DOHH2 (cell line): ENCODE data around the gene SERPINE3.

Source experiments
- H3F3A ChIP-seq: fragments of 200-600 bp; sonication (generic), shearing (Covaris generic); 2 replicates; pipeline ENCODE4 v1.6.0; 2016; ENCODE audit warnings: antibody characterized with exemption, mild to moderate bottlenecking; ENCODE audit not compliant: control insufficient read depth, insufficient read depth
- H3K27ac ChIP-seq: fragments of 200-600 bp; sonication (generic); 2 replicates; pipeline ENCODE4 v1.5.1; 2014; ENCODE audit warnings: low read depth, mild to moderate bottlenecking, low read length, moderate library complexity
- H3K27me3 ChIP-seq: fragments of 200-600 bp; sonication (generic); 2 replicates; pipeline ENCODE4 v1.6.1; 2014; ENCODE audit warnings: mild to moderate bottlenecking, low read length, mixed read lengths; ENCODE audit not compliant: control insufficient read depth
- H3K36me3 ChIP-seq: fragments of 200-600 bp; sonication (generic); 2 replicates; pipeline ENCODE4 v1.6.1; 2014; ENCODE audit warnings: mild to moderate bottlenecking, low read length, moderate library complexity, mixed read lengths; ENCODE audit not compliant: control insufficient read depth
- H3K4me1 ChIP-seq: fragments of 200-600 bp; sonication (generic); 2 replicates; pipeline ENCODE4 v1.6.1; 2014; ENCODE audit warnings: mild to moderate bottlenecking, low read length, mixed read lengths; ENCODE audit not compliant: control insufficient read depth
- H3K4me2 ChIP-seq: fragments of 200-600 bp; sonication (generic); 2 replicates; pipeline ENCODE4 v1.6.0; 2014; ENCODE audit warnings: mild to moderate bottlenecking, low read length, moderate library complexity
- H3K4me3 ChIP-seq: fragments of 200-600 bp; sonication (generic); 2 replicates; pipeline ENCODE4 v1.5.1; 2014; ENCODE audit warnings: mild to moderate bottlenecking, low read length, mixed read lengths
- H3K79me2 ChIP-seq: fragments of 200-600 bp; sonication (generic); 2 replicates; pipeline ENCODE4 v1.6.1; 2014; ENCODE audit warnings: mild to moderate bottlenecking, low read length, mixed read lengths; ENCODE audit not compliant: control insufficient read depth
- H3K9me2 ChIP-seq: fragments of 200-600 bp; sonication (generic); replicated peaks from 2 replicates; pipeline ENCODE4 v1.6.1; 2014; ENCODE audit warnings: mild to moderate bottlenecking, low read length, mixed read lengths; ENCODE audit not compliant: control insufficient read depth
- H3K9me3 ChIP-seq: fragments of 200-600 bp; sonication (generic); 2 replicates; pipeline ENCODE4 v1.6.1; 2014; ENCODE audit warnings: antibody characterized with exemption, low read length, mixed read lengths; ENCODE audit not compliant: control insufficient read depth, insufficient read depth
- H4K20me1 ChIP-seq: fragments of 200-600 bp; sonication (generic); 2 replicates; pipeline ENCODE4 v1.6.0; 2014; ENCODE audit warnings: low read depth, mild to moderate bottlenecking, antibody characterized with exemption, low read length, moderate library complexity; ENCODE audit not compliant: control insufficient read depth, insufficient read depth
- CTCF ChIP-seq: fragments of 200-600 bp; sonication (generic); IDR thresholded peaks from one replicate; pipeline ENCODE4 v1.5.1; 2014; ENCODE audit warnings: antibody characterized with exemption, mild to moderate bottlenecking, low read depth, low read length; ENCODE audit not compliant: poor library complexity, severe bottlenecking
- EZH2phosphoT487 ChIP-seq: fragments of 200-600 bp; sonication (generic); IDR thresholded peaks from 2 replicates; pipeline ENCODE4 v1.6.1; 2017; ENCODE audit warnings: borderline replicate concordance, mild to moderate bottlenecking, antibody characterized with exemption, low read length, moderate library complexity, mixed read lengths

Gene SERPINE3

DNA sequence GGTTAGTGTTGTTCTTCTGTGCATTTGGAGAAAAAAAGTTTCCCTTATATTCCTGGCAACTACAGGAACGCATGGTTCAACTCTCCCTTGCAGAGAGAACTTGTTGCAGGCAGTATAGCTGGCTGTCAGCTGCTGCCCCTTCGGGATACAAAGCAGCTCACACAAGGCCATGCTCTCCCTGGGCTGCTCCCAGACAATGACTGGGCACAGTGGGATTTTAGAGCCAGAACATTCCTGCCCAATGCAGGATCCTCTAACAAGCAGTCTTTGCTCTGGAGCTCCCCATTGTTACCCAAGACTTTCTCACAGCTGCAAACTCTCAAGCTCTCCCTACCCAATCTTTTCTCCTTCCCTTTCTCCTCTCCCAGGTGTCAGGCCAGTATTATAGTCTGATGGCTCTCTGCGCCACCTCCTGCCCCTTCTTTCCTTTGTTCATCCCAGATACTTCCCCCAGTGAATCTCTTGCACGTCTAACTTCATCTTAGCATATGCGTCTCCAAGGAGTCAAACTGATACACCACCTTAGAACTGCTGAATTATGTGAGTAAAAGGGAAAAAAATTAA, 27.5 kb upstream of the SERPINE3 start:
- H3K4me1 ChIP-seq: no peaks in the 10 kb centered on the region
- no peaks in the 10 kb centered on the region for H4K20me1 ChIP-seq
- no peak overlapping the region for H3K27ac ChIP-seq
- H3K4me2 ChIP-seq: no peak overlapping the region
- no peak overlapping the region for H3K4me3 ChIP-seq
- no peaks in the 10 kb centered on the region for H3K9me3 ChIP-seq
- no peaks in the 10 kb centered on the region for H3K79me2 ChIP-seq
- H3K27me3 ChIP-seq: peaks cover 16% of the 10 kb centered on the region
- no peaks in the 10 kb centered on the region for H3K9me2 ChIP-seq
- H3F3A ChIP-seq: no peaks in the 10 kb centered on the region
- TF ChIP-seq CTCF (no peak), EZH2phosphoT487 (no peak)
- no peaks in the 10 kb centered on the region for H3K36me3 ChIP-seq

DNA sequence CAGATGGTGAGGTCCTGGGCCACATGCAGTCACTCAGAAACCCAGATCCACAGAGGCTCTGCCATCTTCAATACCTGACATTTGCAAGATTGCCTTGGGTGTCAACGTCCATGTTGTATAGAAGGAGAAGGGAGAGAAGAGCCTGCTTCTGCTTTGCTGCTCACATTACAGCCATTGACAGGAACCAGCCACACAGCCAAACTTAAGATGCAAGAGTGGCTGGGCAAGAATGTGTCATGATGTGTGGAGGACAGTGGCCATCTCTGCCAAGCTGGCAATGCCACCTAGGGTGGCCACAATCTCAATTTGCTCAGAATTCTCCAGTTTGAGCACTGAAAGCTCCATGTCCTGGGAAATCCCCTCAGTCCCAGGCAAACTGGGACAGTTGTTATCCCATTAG, 25.9 kb upstream of the SERPINE3 start:
- Histone ChIP-seq H3K27me3 (peaks cover 15% of the 10 kb centered on the region), H3K79me2 (no peaks in the 10 kb centered on the region), H3K9me2 (no peaks in the 10 kb centered on the region), H3K36me3 (no peaks in the 10 kb centered on the region), H3F3A (no peaks in the 10 kb centered on the region), H3K27ac (no peak overlapping the region), H3K4me1 (no peaks in the 10 kb centered on the region), H3K4me3 (no peak overlapping the region), H4K20me1 (no peaks in the 10 kb centered on the region), H3K9me3 (no peaks in the 10 kb centered on the region), H3K4me2 (no peak overlapping the region)
- TF ChIP-seq CTCF: no peak
- TF ChIP-seq EZH2phosphoT487: no peak

DNA sequence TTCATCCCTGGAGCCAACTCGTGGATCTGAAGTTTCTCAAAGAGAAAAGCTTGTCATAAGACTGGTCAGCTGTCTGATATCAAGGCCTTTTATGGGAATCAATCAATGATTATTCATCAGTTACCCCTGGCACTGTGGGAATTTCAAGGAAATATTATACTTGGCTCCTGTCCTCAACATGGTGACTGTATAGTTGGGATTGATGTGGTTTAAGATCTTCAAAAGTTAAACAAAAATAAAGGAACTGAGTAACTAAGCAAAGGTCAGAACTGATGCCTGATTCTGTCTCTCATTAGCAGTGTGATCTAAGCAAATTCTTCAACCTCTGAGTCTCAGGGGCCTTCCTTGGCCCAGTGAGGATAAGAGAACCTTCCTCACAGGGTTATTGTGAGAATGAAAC, 22.2 kb upstream of the SERPINE3 start:
- Histone ChIP-seq H3K27ac (no peak overlapping the region), H3K4me1 (no peaks in the 10 kb centered on the region), H3K36me3 (no peaks in the 10 kb centered on the region), H3K9me2 (no peaks in the 10 kb centered on the region), H3K4me3 (no peak overlapping the region), H3K9me3 (no peaks in the 10 kb centered on the region), H3F3A (no peaks in the 10 kb centered on the region), H3K27me3 (peaks cover 2% of the 10 kb centered on the region; the same call in 1 of the 2 replicates), H3K79me2 (no peaks in the 10 kb centered on the region), H4K20me1 (no peaks in the 10 kb centered on the region), H3K4me2 (no peak overlapping the region)
- no peak for TF ChIP-seq EZH2phosphoT487
- TF ChIP-seq CTCF: no peak
